Gastrocnemius medialis (tissue), 4 donors: ENCODE data around the gene VPS4A. TPM values are rescaled to one million over a fixed set of nuclear protein-coding genes. Genes with fewer than 3 reads are reported as not detected.
"Not testable (repeated sequence)": the region's sequence is repeated elsewhere in the genome, so short reads cannot be mapped to it uniquely, and the experiment has no call there.

Source experiments
- ATAC-seq, 2 donors: fragments of 150-250 bp; one replicate each; pipeline ENCODE4 v1.9.1; 2016
- DNase-seq, 2 donors: peaks; one replicate each; pipeline ENCODE4 v3.0.0-alpha.2; 2019
- H3K27ac ChIP-seq, 4 donors: fragments of 200-600 bp; sonication (generic); 1 replicate in 1 of 4; 2 replicates in 3 of 4; pipeline ENCODE4 v1.5.1; 2016 to 2018; ENCODE audit warnings: mild to moderate bottlenecking in 2 of 4, moderate library complexity in 1 of 4
- H3K27me3 ChIP-seq, 3 donors: fragments of 200-600 bp; sonication (generic) in 2 of 3; 1 replicate in 1 of 3; 2 replicates in 2 of 3; pipeline versions ENCODE4 v1.5.1 to v1.6.0; 2016 to 2019; ENCODE audit warnings: mild to moderate bottlenecking in 1 of 3, moderate library complexity in 1 of 3
- H3K36me3 ChIP-seq, 2 donors: fragments of 200-600 bp; sonication (generic) in 1 of 2; one replicate each; pipeline ENCODE4 v1.5.1; 2017 to 2018
- H3K4me1 ChIP-seq, 2 donors: fragments of 200-600 bp; sonication (generic) in 1 of 2; one replicate each; pipeline ENCODE4 v1.5.1; 2016 to 2017; ENCODE audit warnings: mild to moderate bottlenecking in 2 of 2
- H3K4me3 ChIP-seq, 4 donors: fragments of 200-600 bp; sonication (generic) in 3 of 4; 1 replicate in 1 of 4; 2 replicates in 3 of 4; pipeline ENCODE4 v1.5.1; 2016 to 2019; ENCODE audit warnings: mild to moderate bottlenecking in 2 of 4
- H3K9me3 ChIP-seq, 3 donors: fragments of 200-600 bp; sonication (generic) in 2 of 3; 1 replicate in 1 of 3; 2 replicates in 2 of 3; pipeline ENCODE4 v1.5.1; 2016 to 2019
- POLR2A ChIP-seq, 2 donors: fragments of 450-650 bp; IDR thresholded peaks; one replicate each; pipeline ENCODE4 v1.6.1; 2017; ENCODE audit warnings: antibody characterized with exemption in 2 of 2, mild to moderate bottlenecking in 2 of 2, moderate library complexity in 2 of 2
- in situ Hi-C, 4 donors: fragments of 200-750 bp; cut with MboI; loops; one replicate each; pipeline versions ENCODE4 v1.15.0 to v1.8.0; 2017; ENCODE audit warnings: low sequenced_read_pairs in 4 of 4
- intact Hi-C: fragments of 100-400 bp; cut with DNase I; formaldehyde crosslinking; loops from one replicate; pipeline ENCODE4 v1.15.1; 2023; ENCODE audit warnings: low total_unique reads
- total RNA-seq, 4 donors: library from RNA; depleted of rRNA; stranded (reverse); fragments of >200 nt; gene quantifications; one replicate each; pipeline versions ENCODE4 v1.1.0 to v1.2.3, GENCODE V29; 2016
- TF ChIP-seq, protein P1 (sequence below), 5 experiments: fragments of 450-650 bp in 3 of 5; fragments of 200-600 bp in 2 of 5; sonication (generic) in 2 of 5; IDR thresholded peaks in 4 of 5; conservative IDR thresholded peaks in 1 of 5; 1 replicate in 4 of 5; 2 replicates in 1 of 5; pipeline ENCODE4 v1.5.1; 2016 to 2019; ENCODE audit warnings: antibody characterized with exemption in 5 of 5, mild to moderate bottlenecking in 3 of 5, moderate library complexity in 3 of 5

Gene VPS4A
- total RNA-seq, 4 donors from 2014 or later = 53.3 to 112 (median 70.1) TPM

DNA sequence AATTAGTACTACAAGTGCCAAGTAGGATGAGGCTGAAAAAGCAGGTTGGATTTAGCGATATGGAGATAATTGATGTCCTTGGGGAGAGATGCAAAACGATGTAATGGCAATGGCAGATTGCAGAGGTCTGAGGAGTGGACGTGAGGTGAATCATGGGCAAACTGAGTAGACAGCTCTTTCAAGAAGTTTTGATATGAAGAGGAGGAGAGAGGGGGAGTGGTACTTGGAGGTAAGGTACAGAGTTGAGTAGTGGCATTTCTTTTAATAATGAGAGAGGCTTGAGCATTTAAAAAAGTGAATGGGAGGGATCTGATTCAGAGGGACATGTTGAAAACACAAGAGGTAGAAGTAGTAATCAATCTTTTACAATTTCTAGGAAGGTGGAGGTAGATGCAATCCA, 17.7 kb upstream of the VPS4A start:
- in situ Hi-C loops = loop anchor here in 2 of 4 donors (25.0 kb wide), 2 partner anchors 131 to 756 kb away; partner anchors contain the start of gene ZFP90 (in 1 of the 2)
- no peak for DNase-seq
- intact Hi-C loops = no loop called here

DNA sequence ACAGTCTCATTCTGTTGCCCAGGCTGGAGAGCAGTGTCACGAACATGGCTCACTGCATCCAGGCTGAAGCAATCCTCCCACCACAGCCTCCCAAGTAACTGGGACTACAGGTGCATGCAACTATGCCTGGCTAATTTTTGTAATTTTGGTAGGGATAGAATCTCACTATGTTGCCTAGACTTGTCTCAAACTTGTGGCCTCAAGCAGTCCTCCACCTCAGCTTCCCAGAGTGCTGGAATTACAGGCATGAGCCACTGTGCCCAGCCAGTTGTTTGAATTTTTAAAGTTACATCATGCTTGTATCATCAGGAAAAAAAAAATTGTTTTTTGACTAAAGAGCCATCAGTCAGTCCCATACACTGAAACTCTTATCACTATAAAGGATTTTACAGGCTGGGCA, 17.1 kb upstream of the VPS4A start:
- in situ Hi-C loops (loop anchor here in 2 of 4 donors (25.0 kb wide), 2 partner anchors 132 to 757 kb away; partner anchors contain the start of gene ZFP90 (in 1 of the 2)), intact Hi-C loops (no loop called here)
- no peaks in the 10 kb centered on the region for H3K4me1 ChIP-seq
- TF ChIP-seq POLR2A (IDR thresholded peaks at IDR 0.05) = no peak
- H3K27me3 ChIP-seq = no peaks in the 10 kb centered on the region
- ATAC-seq (no peak), DNase-seq (no peak)
- no peak overlapping the region for H3K4me3 ChIP-seq
- no peaks in the 10 kb centered on the region for H3K36me3 ChIP-seq
- no peaks in the 10 kb centered on the region for H3K9me3 ChIP-seq
- no peak overlapping the region for H3K27ac ChIP-seq

More for the DNA sequence above, 17.7 kb upstream of the VPS4A start:
- no peaks in the 10 kb centered on the region for H3K36me3 ChIP-seq
- no peak overlapping the region for H3K27ac ChIP-seq
- no peaks in the 10 kb centered on the region for H3K9me3 ChIP-seq
- ATAC-seq = no peak
- no peak overlapping the region for H3K4me3 ChIP-seq
- no peaks in the 10 kb centered on the region for H3K27me3 ChIP-seq
- no peaks in the 10 kb centered on the region for H3K4me1 ChIP-seq
- TF ChIP-seq POLR2A (IDR thresholded peaks at IDR 0.05) = no peak
- TF ChIP-seq, protein P1, sequence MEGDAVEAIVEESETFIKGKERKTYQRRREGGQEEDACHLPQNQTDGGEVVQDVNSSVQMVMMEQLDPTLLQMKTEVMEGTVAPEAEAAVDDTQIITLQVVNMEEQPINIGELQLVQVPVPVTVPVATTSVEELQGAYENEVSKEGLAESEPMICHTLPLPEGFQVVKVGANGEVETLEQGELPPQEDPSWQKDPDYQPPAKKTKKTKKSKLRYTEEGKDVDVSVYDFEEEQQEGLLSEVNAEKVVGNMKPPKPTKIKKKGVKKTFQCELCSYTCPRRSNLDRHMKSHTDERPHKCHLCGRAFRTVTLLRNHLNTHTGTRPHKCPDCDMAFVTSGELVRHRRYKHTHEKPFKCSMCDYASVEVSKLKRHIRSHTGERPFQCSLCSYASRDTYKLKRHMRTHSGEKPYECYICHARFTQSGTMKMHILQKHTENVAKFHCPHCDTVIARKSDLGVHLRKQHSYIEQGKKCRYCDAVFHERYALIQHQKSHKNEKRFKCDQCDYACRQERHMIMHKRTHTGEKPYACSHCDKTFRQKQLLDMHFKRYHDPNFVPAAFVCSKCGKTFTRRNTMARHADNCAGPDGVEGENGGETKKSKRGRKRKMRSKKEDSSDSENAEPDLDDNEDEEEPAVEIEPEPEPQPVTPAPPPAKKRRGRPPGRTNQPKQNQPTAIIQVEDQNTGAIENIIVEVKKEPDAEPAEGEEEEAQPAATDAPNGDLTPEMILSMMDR (IDR thresholded peaks at IDR 0.05 in 4 of 5, conservative IDR thresholded peaks at IDR 0.05 in 1 of 5) = no peak

DNA sequence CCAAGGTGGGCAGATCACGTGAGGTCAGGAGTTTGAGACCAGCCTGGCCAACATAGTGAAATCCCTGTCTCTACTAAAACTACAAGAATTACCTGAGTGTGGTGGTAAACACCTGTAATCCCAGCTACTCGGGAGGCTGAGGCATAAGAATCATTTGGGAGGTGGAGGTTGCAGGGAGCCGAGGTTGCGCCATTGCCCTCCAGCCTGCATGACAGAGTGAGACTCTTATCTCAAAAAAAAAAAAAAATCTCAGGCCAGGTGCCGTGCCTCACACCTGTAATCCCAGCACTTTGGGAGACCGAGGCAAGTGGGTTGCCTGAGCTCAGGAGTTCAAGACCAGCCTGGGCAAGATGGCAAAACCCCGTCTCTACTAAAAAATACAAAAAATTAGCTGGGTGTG, 14.4 kb upstream of the VPS4A start:
- in situ Hi-C loops = loop anchor here in 2 of 4 donors (25.0 kb wide), 2 partner anchors 134 to 759 kb away; partner anchors contain the start of gene ZFP90 (in 1 of the 2)
- H3K36me3 ChIP-seq = peaks cover 0 to 15% of the 10 kb centered on the region in 2 donors

DNA sequence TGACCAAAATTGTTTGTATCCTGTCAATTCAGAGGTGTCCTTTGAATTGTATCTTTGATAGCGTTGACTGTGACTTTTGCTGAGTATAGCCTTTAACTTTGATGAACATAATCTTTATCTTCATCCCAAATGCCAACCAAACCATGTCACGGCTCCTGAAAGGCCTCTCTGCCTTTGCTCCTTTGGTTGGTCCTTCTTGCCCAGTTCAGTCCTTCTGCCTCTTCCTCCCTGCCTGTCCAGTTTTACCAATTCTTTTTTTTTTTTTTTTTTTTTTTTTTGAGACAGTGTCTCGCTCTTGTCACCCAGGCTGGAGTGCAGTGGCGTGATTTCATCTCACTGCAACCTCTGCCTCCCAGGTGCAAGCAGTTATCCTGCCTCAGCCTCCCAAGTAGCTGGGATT, 12.9 kb upstream of the VPS4A start:
- in situ Hi-C loops (loop anchor here in 2 of 4 donors (25.0 kb wide), 2 partner anchors 136 to 761 kb away; partner anchors contain the start of gene ZFP90 (in 1 of the 2)), intact Hi-C loops (no loop called here)
- H3K9me3 ChIP-seq = no peaks in the 10 kb centered on the region
- no peak for TF ChIP-seq POLR2A (IDR thresholded peaks at IDR 0.05)
- TF ChIP-seq, protein P1 (IDR thresholded peaks at IDR 0.05 in 4 of 5, conservative IDR thresholded peaks at IDR 0.05 in 1 of 5) = no peak
- peaks cover 0 to 16% of the 10 kb centered on the region in 2 donors for H3K36me3 ChIP-seq
- no peaks in the 10 kb centered on the region for H3K27me3 ChIP-seq
- H3K4me3 ChIP-seq = no peak overlapping the region
- H3K4me1 ChIP-seq = no peaks in the 10 kb centered on the region
- ATAC-seq (no peak), DNase-seq (no peak)
- no peak overlapping the region for H3K27ac ChIP-seq

More for the DNA sequence above, 14.4 kb upstream of the VPS4A start:
- intact Hi-C loops, H3K4me1 ChIP-seq, H3K27me3 ChIP-seq, DNase-seq, ATAC-seq, H3K27ac ChIP-seq, H3K4me3 ChIP-seq, H3K9me3 ChIP-seq: not testable (repeated sequence)

DNA sequence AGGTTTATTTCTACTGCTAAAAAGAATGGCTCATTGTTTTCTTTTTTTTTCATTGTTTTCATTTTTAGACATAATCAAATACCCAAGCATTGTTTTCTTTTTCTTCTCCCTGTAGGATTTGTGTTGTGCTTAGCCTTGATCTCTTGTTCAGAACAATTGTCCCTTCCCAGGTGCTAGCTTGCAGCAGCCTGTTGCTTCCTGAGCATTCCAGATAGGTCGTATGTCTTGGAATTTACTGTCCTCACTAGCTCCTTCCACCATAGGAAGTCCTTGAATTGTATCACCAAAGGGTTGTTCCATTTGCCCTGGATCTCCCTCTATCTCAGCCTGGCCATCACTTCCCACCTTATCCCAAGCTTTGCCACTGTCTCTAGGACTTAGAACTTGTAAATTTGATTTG, 10.0 kb upstream of the VPS4A start:
- DNase-seq (no peak), ATAC-seq (no peak)
- H3K4me1 ChIP-seq = no peaks in the 10 kb centered on the region
- no peak for TF ChIP-seq POLR2A (IDR thresholded peaks at IDR 0.05)
- TF ChIP-seq, protein P1 (IDR thresholded peaks at IDR 0.05 in 4 of 5, conservative IDR thresholded peaks at IDR 0.05 in 1 of 5) = no peak
- peaks cover 0 to 16% of the 10 kb centered on the region in 2 donors for H3K36me3 ChIP-seq
- H3K27ac ChIP-seq = no peak overlapping the region
- in situ Hi-C loops = no loop called here
- H3K9me3 ChIP-seq = no peaks in the 10 kb centered on the region
- no peaks in the 10 kb centered on the region for H3K27me3 ChIP-seq
- intact Hi-C loops = no loop called here
- H3K4me3 ChIP-seq = no peak overlapping the region

DNA sequence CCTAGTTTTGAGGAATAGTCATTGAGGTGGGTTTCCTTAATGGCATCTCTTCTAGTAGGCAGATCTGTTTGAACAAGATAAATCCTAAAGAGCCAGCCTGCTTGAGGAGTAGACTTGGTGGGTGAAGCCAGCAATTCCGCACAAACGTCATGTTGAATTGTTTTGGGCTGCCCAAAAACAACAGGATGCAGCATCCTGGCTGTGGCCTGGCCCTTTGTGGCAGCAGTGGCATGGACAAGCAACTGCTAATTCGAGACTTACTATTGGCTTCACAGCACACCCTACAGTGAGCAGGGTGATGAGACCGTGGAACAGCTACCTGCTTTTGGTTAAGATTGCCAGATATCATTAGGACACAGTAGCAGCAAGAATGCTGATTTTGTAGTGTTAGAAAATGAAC, 9.3 kb upstream of the VPS4A start:
- H3K27ac ChIP-seq = no peak overlapping the region
- in situ Hi-C loops (no loop called here), intact Hi-C loops (no loop called here)
- no peak for TF ChIP-seq POLR2A (IDR thresholded peaks at IDR 0.05)
- TF ChIP-seq, protein P1 (IDR thresholded peaks at IDR 0.05 in 4 of 5, conservative IDR thresholded peaks at IDR 0.05 in 1 of 5) = no peak
- DNase-seq = no peak
- no peaks in the 10 kb centered on the region for H3K27me3 ChIP-seq
- no peak overlapping the region for H3K4me3 ChIP-seq
- H3K4me1 ChIP-seq = no peaks in the 10 kb centered on the region
- H3K36me3 ChIP-seq = peaks cover 0 to 16% of the 10 kb centered on the region in 2 donors
- no peaks in the 10 kb centered on the region for H3K9me3 ChIP-seq
- ATAC-seq = no peak
